A549 (cell line): ENCODE results near the gene STRADB. TPM values are rescaled to one million over a fixed set of nuclear protein-coding genes. Genes with fewer than 3 reads are reported as not detected.

ENCODE experiments used
- ATAC-seq, 2 experiments: fragments of 200-7000 bp in 1 of 2; fragments of >200 bp in 1 of 2; cut with Nextera tagmentation in 1 of 2; cut with Tn5 transposase in 1 of 2; 3 replicates each; pipeline versions ENCODE4 v1.8.0 to v1.9.1; 2018 to 2020; ENCODE audit warnings: mild to moderate bottlenecking in 1 of 2, moderate library complexity in 1 of 2
- CTCF ChIA-PET: fragments of 300-600 bp; sonication (Branson Sonifier 250); formaldehyde crosslinking; extraction: SDS; loops from one replicate; lab custom pipeline; 2021; ENCODE audit warnings: antibody characterized with exemption, inconsistent platforms; lab: Yijun Ruan, JAX
- POLR2A ChIA-PET: fragments of 350-600 bp; formaldehyde crosslinking; extraction: SDS; loops from one replicate; lab custom pipeline; 2021; ENCODE audit warnings: antibody characterized with exemption, inconsistent platforms; lab: Yijun Ruan, JAX
- DNase-seq, 2 experiments: peaks; one replicate each; pipeline versions ENCODE4 v3.0.0 to v3.0.0-alpha.2; 2011 to 2016; ENCODE audit warnings: low read depth in 1 of 2, low spot score in 1 of 2
- FAIRE-seq: peaks from 2 replicates; lab custom pipeline; 2011; peaks lifted over from hg19 to GRCh38; lab: Jason Lieb, UNC
- H3K27ac ChIP-seq, 2 experiments: fragments of >200 bp; sonication (Bioruptor Twin); formaldehyde crosslinking; 3 replicates each; pipeline ENCODE4 v1.5.1; 2016 to 2017
- H3K4me1 ChIP-seq: fragments of >200 bp; sonication (Bioruptor Twin); formaldehyde crosslinking; 3 replicates; pipeline ENCODE4 v1.6.1; 2016
- H3K4me2 ChIP-seq: fragments of >200 bp; sonication (Bioruptor Twin); formaldehyde crosslinking; 3 replicates; pipeline ENCODE4 v1.6.1; 2016
- H3K4me3 ChIP-seq: fragments of >200 bp; sonication (Bioruptor Twin); formaldehyde crosslinking; 3 replicates; pipeline ENCODE4 v1.5.1; 2016
- H3K9me3 ChIP-seq: fragments of >200 bp; sonication (Bioruptor Twin); formaldehyde crosslinking; 3 replicates; pipeline ENCODE4 v1.6.1; 2016
- CBX8 ChIP-seq: fragments of 200-600 bp; sonication (generic); IDR thresholded peaks from 2 replicates; pipeline ENCODE4 v1.6.1; 2016
- E2F6 ChIP-seq: IDR thresholded peaks from 2 replicates; pipeline ENCODE4 v1.6.1; 2012; ENCODE audit warnings: low read depth, borderline replicate concordance
- EHF ChIP-seq: fragments of 250-450 bp; sonication (Bioruptor Pico); IDR thresholded peaks from 2 replicates; pipeline ENCODE4 v1.5.0; 2020; ENCODE audit warnings: mild to moderate bottlenecking
- EHMT2 ChIP-seq: fragments of 200-600 bp; sonication (generic); IDR thresholded peaks from 2 replicates; pipeline ENCODE4 v1.6.1; 2016; ENCODE audit warnings: antibody characterized with exemption, low read depth, mild to moderate bottlenecking, moderate library complexity
- EP300 ChIP-seq, 2 experiments: fragments of >200 bp; sonication (Bioruptor Twin); formaldehyde crosslinking; IDR thresholded peaks; 2 replicates in 1 of 2; 3 replicates in 1 of 2; pipeline ENCODE4 v1.6.1; 2016 to 2017
- ESRRA ChIP-seq: fragments of 150-350 bp; IDR thresholded peaks from 2 replicates; pipeline ENCODE4 v1.6.1; 2014; ENCODE audit warnings: mild to moderate bottlenecking, low read length, borderline replicate concordance
- FOSL2 ChIP-seq, 2 experiments: fragments of 450-650 bp in 1 of 2; fragments of >200 bp in 1 of 2; sonication (Bioruptor Twin) in 1 of 2; formaldehyde crosslinking; IDR thresholded peaks; 2 replicates each; pipeline versions ENCODE4 v1.5.0 to v1.6.1; 2016 to 2020; ENCODE audit warnings: mild to moderate bottlenecking in 1 of 2, moderate library complexity in 1 of 2
- GATA3 ChIP-seq: IDR thresholded peaks from 2 replicates; pipeline ENCODE4 v1.6.1; 2012; ENCODE audit warnings: borderline replicate concordance
- HDAC2 ChIP-seq: fragments of 200-600 bp; sonication (generic); IDR thresholded peaks from 2 replicates; pipeline ENCODE4 v1.6.1; 2016
- HEYL ChIP-seq: fragments of 250-450 bp; sonication (Bioruptor Pico); IDR thresholded peaks from 2 replicates; pipeline ENCODE4 v1.8.0; 2021; ENCODE audit warnings: mild to moderate bottlenecking, moderate library complexity
- HOXB13 ChIP-seq: fragments of 250-450 bp; sonication (Bioruptor Pico); IDR thresholded peaks from 2 replicates; pipeline ENCODE4 v1.5.0; 2020; ENCODE audit warnings: low read depth, mild to moderate bottlenecking, moderate library complexity
- HOXB5 ChIP-seq: fragments of 250-450 bp; sonication (Bioruptor Pico); IDR thresholded peaks from 2 replicates; pipeline ENCODE4 v1.5.0; 2020; ENCODE audit warnings: mild to moderate bottlenecking, moderate library complexity
- KDM5A ChIP-seq: fragments of 200-600 bp; sonication (generic); IDR thresholded peaks from 2 replicates; pipeline ENCODE4 v1.6.1; 2016; ENCODE audit warnings: antibody characterized with exemption, mild to moderate bottlenecking
- MAX ChIP-seq: IDR thresholded peaks from 2 replicates; pipeline ENCODE4 v1.6.1; 2012
- MYC ChIP-seq: IDR thresholded peaks from 2 replicates; pipeline ENCODE4 v1.6.1; 2012; ENCODE audit warnings: mild to moderate bottlenecking, inconsistent platforms, low read length, improper control_type of control experiment, borderline replicate concordance
- NFE2L2 ChIP-seq: fragments of 150-350 bp; conservative IDR thresholded peaks from 2 replicates; pipeline ENCODE4 v1.6.1; 2014; ENCODE audit warnings: low read length
- PBX3 ChIP-seq: IDR thresholded peaks from 2 replicates; pipeline ENCODE4 v1.6.1; 2012
- PHF8 ChIP-seq: fragments of 200-600 bp; sonication (generic); IDR thresholded peaks from 2 replicates; pipeline ENCODE4 v1.6.1; 2016; ENCODE audit warnings: low read depth, mild to moderate bottlenecking, antibody characterized with exemption, moderate library complexity, borderline replicate concordance
- POLR2A ChIP-seq: IDR thresholded peaks from 2 replicates; pipeline ENCODE4 v1.6.1; 2012; ENCODE audit warnings: mild to moderate bottlenecking, low read length
- RAD21 ChIP-seq, 2 experiments: fragments of >200 bp in 1 of 2; sonication (Bioruptor Twin) in 1 of 2; formaldehyde crosslinking in 1 of 2; IDR thresholded peaks in 1 of 2; conservative IDR thresholded peaks in 1 of 2; 2 replicates in 1 of 2; 3 replicates in 1 of 2; pipeline ENCODE4 v1.6.1; 2012 to 2018; ENCODE audit warnings: inconsistent platforms in 1 of 2
- RCOR1 ChIP-seq: fragments of 150-350 bp; IDR thresholded peaks from 2 replicates; pipeline ENCODE4 v1.6.1; 2014; ENCODE audit warnings: antibody characterized with exemption, low read length, low read depth
- SREBF2 ChIP-seq: fragments of 450-650 bp; IDR thresholded peaks from 2 replicates; pipeline ENCODE4 v1.6.1; 2014; ENCODE audit warnings: mild to moderate bottlenecking, moderate library complexity
- TFCP2L1 ChIP-seq: fragments of 250-450 bp; sonication (Bioruptor Pico); IDR thresholded peaks from 2 replicates; pipeline ENCODE4 v1.5.0; 2021; ENCODE audit warnings: mild to moderate bottlenecking
- TP53 ChIP-seq: fragments of 250-450 bp; sonication (Bioruptor Pico); IDR thresholded peaks from 2 replicates; pipeline ENCODE4 v1.5.0; 2021; ENCODE audit warnings: mild to moderate bottlenecking, moderate library complexity
- ZFP36 ChIP-seq: fragments of 450-650 bp; IDR thresholded peaks from 2 replicates; pipeline ENCODE4 v1.6.1; 2014; ENCODE audit warnings: borderline replicate concordance; ENCODE audit not compliant: partially characterized antibody
- ZNF302 ChIP-seq: fragments of 250-450 bp; sonication (Bioruptor Pico); IDR thresholded peaks from 2 replicates; pipeline ENCODE4 v1.9.0; 2021; ENCODE audit warnings: inconsistent platforms, mild to moderate bottlenecking, moderate library complexity
- ZSCAN20 ChIP-seq: fragments of 250-450 bp; sonication (Bioruptor Pico); IDR thresholded peaks from 2 replicates; pipeline ENCODE4 v1.8.0; 2022; ENCODE audit warnings: mild to moderate bottlenecking, moderate library complexity
- WGBS: methylation state at CpG from one replicate; pipeline ENCODE4 v1.1.6; 2017; ENCODE audit errors: missing lambda C conversion rate; 5-methylcytosine and 5-hydroxymethylcytosine counted together
- polyA plus RNA-seq, 4 experiments: library from polyadenylated mRNA; depleted of rRNA in 3 of 4; stranded (reverse); fragments of >200 nt; fragmentation: RNase III in 1 of 4; extraction: RNeasy Plus Mini Kit Qiagen cat#74134 plus additional on column Dnase treatment in 1 of 4; gene quantifications; 2 replicates in 3 of 4; 3 replicates in 1 of 4; pipeline ENCODE4 v1.2.3, GENCODE V29; 2011 to 2017

Gene STRADB
- polyA plus RNA-seq, 2 of the 4 experiments (the other 2 are of a cell fraction) = 24.0 to 29.0 TPM

GRCh38 chr2:201448701-201449100, 2.8 kb upstream of the STRADB start:
- Histone ChIP-seq H3K4me1 (peaks cover 17% of the 10 kb centered on the region; the same call in 1 of the 3 replicates), H3K4me3 (no peak overlapping the region), H3K27ac (no peak overlapping the region), H3K9me3 (no peaks in the 10 kb centered on the region)
- POLR2A ChIA-PET = no interaction called here
- no peak for FAIRE-seq
- TF ChIP-seq EP300 (IDR thresholded peaks at IDR 0.05) (no peak), TP53 (CRISPR knock-in tag) (no peak), POLR2A (no peak), PHF8 (no peak), HOXB13 (CRISPR knock-in tag) (no peak)
- TF ChIP-seq, all 56 proteins: peak for 0
- ATAC-seq (no peak), DNase-seq (no peak)
- CTCF ChIA-PET = no interaction called here
- 77% methylated on average over 4 of the region's 4 CpGs for WGBS
- H3K4me2 ChIP-seq = 0 out of 3 replicates have a peak overlapping the region, but pooled peaks have one; percentile 0

- Histone ChIP-seq H3K4me3 (peak overlapping the region; percentile 80), H3K4me2 (peak overlapping the region; percentile 69), H3K27ac (peak overlapping the region; percentile 79 to 92), H3K9me3 (no peaks in the 10 kb centered on the region), H3K4me1 (peaks cover 17% of the 10 kb centered on the region; the same call in 1 of the 3 replicates)
- POLR2A ChIA-PET = interaction anchor here (0.6 to 1.7 kb wide), 11 partner anchors 11 to 384 kb away, joined by 3 to 9 read pairs (median 3); partner anchors contain the start of gene ALS2
- FAIRE-seq (no peak), ATAC-seq (peak; percentile 40 to 56), DNase-seq (peak in 1 of 2 experiments; percentile 25)
- TF ChIP-seq FOSL2 (IDR thresholded peaks at IDR 0.05) = no peak
- TF ChIP-seq FOSL2 (CRISPR knock-in tag; IDR thresholded peaks at IDR 0.05) = peak; percentile 2; the same call in 1 of the 2 replicates
- TF ChIP-seq ZSCAN20 = no peak
- WGBS = 1% methylated on average over 18 of the region's 20 CpGs
- CTCF ChIA-PET = interaction anchor here (0.9 to 1.6 kb wide), 3 partner anchors 10 to 45 kb away, joined by 3 to 7 read pairs (median 3); no protein-coding TSS in a partner anchor
Measured at GRCh38 chr2:201450954-201451291, 617 bp upstream of the STRADB start.

DNA sequence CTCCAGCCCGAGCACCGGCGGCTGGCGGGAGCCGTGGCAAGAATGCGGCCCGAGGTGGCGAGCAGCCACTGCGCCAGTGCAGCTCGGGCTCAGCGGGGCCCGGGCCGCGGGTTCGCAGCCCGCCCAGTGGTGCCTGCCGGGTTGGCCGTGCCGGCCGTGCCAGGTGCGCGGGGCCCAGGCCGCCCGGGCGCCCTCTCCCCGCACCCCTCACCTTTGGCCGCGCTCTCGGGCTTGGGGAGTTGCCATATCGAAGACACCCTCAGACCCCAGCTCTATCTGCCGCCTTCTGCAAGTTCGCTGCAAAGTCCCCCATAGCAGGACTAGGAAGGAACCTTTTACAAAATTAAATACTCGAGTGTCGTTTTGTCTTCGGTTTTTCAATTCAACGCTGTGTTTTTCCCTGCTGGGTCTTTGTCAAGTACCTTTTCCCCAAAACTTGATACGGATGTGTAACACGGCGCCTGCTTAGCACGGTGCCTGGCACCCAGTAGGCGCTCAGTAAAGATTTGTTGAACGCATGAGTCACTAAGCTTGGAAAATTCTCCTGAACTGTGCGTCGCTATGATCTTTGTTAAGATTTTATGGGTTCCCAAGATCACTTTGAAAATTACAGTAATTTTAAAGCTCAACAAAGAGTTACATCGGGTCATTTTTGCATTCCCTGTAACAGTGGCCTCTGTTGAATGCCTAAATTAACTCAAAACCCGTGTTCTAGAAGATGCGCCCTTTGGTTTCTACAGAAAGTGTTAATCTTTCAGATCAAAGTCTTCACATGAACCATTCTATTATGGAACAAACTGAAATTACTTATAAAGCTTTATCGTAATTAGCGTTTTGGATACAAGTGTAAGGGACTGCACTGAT, 750 bp downstream of the STRADB start:
- ATAC-seq (peak; percentile 73 to 80), DNase-seq (no peak), FAIRE-seq (no peak)
- ChIA-PET CTCF (interaction anchor here (1.5 to 1.7 kb wide), 3 partner anchors 11 to 220 kb away, joined by 5 to 7 read pairs (median 6); no protein-coding TSS in a partner anchor), POLR2A (interaction anchor here (1.0 to 1.7 kb wide), 5 partner anchors 20 to 329 kb away, joined by 3 to 9 read pairs (median 6); partner anchors contain the start of gene ALS2)
- WGBS = 15% methylated on average over 28 of the region's 49 CpGs
- H3K4me3 ChIP-seq = peak overlapping the region; percentile 80
- peak overlapping the region; percentile 79 to 92 for H3K27ac ChIP-seq
- H3K4me2 ChIP-seq = peak overlapping the region; percentile 90
- TF ChIP-seq E2F6 = no peak; the same call in 1 of the 2 replicates
- TF ChIP-seq FOSL2 (IDR thresholded peaks at IDR 0.05) = no peak
- peak; percentile 5; the same call in 1 of the 2 replicates for TF ChIP-seq FOSL2 (CRISPR knock-in tag; IDR thresholded peaks at IDR 0.05)
- TF ChIP-seq HOXB5 (CRISPR knock-in tag) = 0 out of 2 replicates have a peak, but pooled peaks have one; percentile 8
- TF ChIP-seq, all 56 proteins: peak for 2
- Histone ChIP-seq H3K9me3 (no peaks in the 10 kb centered on the region), H3K4me1 (peaks cover 17% of the 10 kb centered on the region; the same call in 1 of the 3 replicates)

GRCh38 chr2:201452922-201453643, 1.5 kb downstream of the STRADB start:
- H3K4me2 ChIP-seq = peak overlapping the region; percentile 90
- H3K4me3 ChIP-seq = peak overlapping the region; percentile 80; the same call in 2 of the 3 replicates
- CTCF ChIA-PET = interaction anchor here (1.5 to 1.7 kb wide), 2 partner anchors 15 to 221 kb away, joined by 5 to 6 read pairs; no protein-coding TSS in a partner anchor
- H3K9me3 ChIP-seq = no peaks in the 10 kb centered on the region
- POLR2A ChIA-PET = no interaction called here
- TF ChIP-seq RCOR1 (no peak), HEYL (CRISPR knock-in tag) (no peak), SREBF2 (no peak), TFCP2L1 (no peak), EHF (no peak), NFE2L2 (no peak), CBX8 (no peak), RAD21 (conservative IDR thresholded peaks at IDR 0.05 in 1 of 2, IDR thresholded peaks at IDR 0.05 in 1 of 2) (no peak), ZNF302 (no peak), ESRRA (no peak), MYC (no peak), MAX (no peak), ZFP36 (no peak), EP300 (IDR thresholded peaks at IDR 0.05) (no peak), HDAC2 (no peak), PBX3 (no peak), HOXB13 (CRISPR knock-in tag) (no peak), EHMT2 (no peak), GATA3 (no peak), KDM5A (no peak)
- TF ChIP-seq, all 56 proteins: peak for 0
- DNase-seq (no peak), FAIRE-seq (no peak), ATAC-seq (no peak)
- Histone ChIP-seq H3K4me1 (peaks cover 17% of the 10 kb centered on the region; the same call in 1 of the 3 replicates), H3K27ac (no peak overlapping the region)
- 91% methylated on average over 6 of the region's 6 CpGs for WGBS
